Vagina (tissue), 2 donors: Measurements from ENCODE around the gene PI4KB.

Experiments used
- POLR2A ChIP-seq, 2 donors: fragments of 450-650 bp; IDR thresholded peaks; one replicate each; pipeline ENCODE4 v1.6.1; 2017; ENCODE audit warnings: antibody characterized with exemption in 2 of 2, mild to moderate bottlenecking in 2 of 2, moderate library complexity in 2 of 2
- TF ChIP-seq, protein P1 (sequence below), 3 experiments: fragments of 450-650 bp in 2 of 3; fragments of 200-600 bp in 1 of 3; sonication (generic) in 1 of 3; IDR thresholded peaks; one replicate each; pipeline ENCODE4 v1.5.1; 2017 to 2019; ENCODE audit warnings: antibody characterized with exemption in 3 of 3, mild to moderate bottlenecking in 2 of 3, moderate library complexity in 2 of 3

- TF ChIP-seq, protein P1, sequence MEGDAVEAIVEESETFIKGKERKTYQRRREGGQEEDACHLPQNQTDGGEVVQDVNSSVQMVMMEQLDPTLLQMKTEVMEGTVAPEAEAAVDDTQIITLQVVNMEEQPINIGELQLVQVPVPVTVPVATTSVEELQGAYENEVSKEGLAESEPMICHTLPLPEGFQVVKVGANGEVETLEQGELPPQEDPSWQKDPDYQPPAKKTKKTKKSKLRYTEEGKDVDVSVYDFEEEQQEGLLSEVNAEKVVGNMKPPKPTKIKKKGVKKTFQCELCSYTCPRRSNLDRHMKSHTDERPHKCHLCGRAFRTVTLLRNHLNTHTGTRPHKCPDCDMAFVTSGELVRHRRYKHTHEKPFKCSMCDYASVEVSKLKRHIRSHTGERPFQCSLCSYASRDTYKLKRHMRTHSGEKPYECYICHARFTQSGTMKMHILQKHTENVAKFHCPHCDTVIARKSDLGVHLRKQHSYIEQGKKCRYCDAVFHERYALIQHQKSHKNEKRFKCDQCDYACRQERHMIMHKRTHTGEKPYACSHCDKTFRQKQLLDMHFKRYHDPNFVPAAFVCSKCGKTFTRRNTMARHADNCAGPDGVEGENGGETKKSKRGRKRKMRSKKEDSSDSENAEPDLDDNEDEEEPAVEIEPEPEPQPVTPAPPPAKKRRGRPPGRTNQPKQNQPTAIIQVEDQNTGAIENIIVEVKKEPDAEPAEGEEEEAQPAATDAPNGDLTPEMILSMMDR (IDR thresholded peaks at IDR 0.05) = no peak
- TF ChIP-seq POLR2A (IDR thresholded peaks at IDR 0.05) = no peak
Observed at GRCh38 chr1:151344291-151344690, 17.1 kb upstream of the PI4KB start.
